Activated CD4-positive, alpha-beta T cell treated with anti-CD3 and anti-CD28 coated beads, Interleukin-2, amount 50 U/mL, for 48 hours (primary cell): ENCODE measurements around the gene CELA3A.
"Not testable (repeated sequence)": the region's sequence is repeated elsewhere in the genome, so short reads cannot be mapped to it uniquely, and the experiment has no call there.

Experiments
- DNase-seq, 2 experiments: peaks; one replicate each; pipeline ENCODE4 v3.0.0-alpha.2; 2020

CELA3A gene

GRCh38 chr1:21982122-21982521 is 19.3 kb upstream of the CELA3A start:
- not testable (repeated sequence) for DNase-seq

GRCh38 chr1:21983539-21983938 is 17.9 kb upstream of the CELA3A start:
- DNase-seq, result not testable (repeated sequence)

DNA sequence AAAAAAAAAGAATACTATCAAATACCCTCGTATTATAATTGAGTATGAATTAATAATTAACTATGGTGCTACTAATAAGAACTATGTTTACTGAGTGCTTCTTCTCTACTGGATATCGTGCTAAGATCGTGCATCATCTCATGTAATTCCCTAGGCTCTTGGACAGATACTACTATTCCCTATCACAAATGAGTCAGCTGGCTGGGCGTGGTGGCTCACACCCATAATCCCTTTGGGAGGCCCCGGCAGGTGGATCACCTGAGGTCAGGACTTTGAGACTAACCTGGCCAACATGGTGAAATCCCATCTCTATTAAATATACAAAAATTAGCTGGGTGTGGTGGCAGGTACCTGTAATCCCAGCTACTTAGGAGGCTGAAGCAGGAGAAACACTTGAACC is 15.6 kb upstream of the CELA3A start:
- not testable (repeated sequence) for DNase-seq

GRCh38 chr1:21986386-21986785 is 15.1 kb upstream of the CELA3A start:
- not testable (repeated sequence) for DNase-seq

- DNase-seq, result not testable (repeated sequence)
Measured at GRCh38 chr1:21989672-21990393, 11.6 kb upstream of the CELA3A start.

DNA sequence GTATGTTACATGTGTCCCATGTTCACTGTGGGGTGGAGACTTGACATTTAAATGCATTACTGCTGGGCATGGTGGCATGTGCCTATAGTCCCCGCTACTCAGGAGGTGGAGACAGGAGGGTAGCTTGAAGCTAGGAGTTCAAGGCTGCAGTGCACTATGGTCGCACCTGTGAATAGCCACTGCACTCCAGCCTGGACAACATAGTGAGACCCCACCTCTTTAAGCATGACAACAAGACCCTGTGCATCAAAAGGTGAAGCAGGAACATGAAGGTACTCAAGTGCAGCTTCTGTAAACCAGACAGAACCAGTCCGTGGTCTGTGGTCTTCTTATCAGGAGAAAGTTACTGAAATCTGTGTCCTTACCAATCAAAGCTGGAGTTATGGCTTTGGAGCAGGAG is 9.3 kb upstream of the CELA3A start:
- DNase-seq, result not testable (repeated sequence)

DNA sequence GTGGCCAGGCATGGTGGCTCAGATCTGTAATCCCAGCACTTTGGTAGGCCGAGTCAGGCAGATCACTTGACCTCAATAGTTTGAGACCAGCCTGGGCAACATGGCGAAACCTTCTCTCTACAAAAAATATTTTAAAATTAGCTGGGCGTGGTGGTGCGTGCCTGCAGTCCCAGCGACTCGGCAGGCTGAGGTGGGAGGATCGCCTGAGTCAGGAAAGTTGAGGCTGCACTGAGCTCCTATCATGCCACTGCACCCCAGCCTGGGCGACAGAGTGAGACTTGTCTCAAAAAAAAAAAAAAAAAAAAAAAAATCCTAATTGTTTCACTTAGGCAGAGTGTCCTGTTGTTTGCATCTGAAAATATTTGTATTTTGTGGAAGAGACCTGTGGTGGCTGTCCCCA is 6.7 kb upstream of the CELA3A start:
- not testable (repeated sequence) for DNase-seq

DNA sequence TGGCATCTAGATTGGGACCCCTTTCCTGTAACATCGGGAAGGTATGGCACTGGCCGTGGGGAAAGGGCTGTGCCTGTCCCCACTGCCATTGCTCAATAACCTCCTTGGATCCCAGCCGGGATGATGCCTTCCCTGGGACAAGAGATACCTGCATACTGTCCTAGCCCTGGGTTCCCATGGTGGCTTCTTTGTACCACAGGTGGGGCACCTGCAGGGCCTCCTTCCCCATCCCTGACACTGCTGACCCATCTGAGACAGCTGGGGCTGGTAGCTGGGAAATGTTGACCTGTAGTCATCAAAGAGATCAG is 4.8 kb upstream of the CELA3A start:
- not testable (repeated sequence) for DNase-seq

DNA sequence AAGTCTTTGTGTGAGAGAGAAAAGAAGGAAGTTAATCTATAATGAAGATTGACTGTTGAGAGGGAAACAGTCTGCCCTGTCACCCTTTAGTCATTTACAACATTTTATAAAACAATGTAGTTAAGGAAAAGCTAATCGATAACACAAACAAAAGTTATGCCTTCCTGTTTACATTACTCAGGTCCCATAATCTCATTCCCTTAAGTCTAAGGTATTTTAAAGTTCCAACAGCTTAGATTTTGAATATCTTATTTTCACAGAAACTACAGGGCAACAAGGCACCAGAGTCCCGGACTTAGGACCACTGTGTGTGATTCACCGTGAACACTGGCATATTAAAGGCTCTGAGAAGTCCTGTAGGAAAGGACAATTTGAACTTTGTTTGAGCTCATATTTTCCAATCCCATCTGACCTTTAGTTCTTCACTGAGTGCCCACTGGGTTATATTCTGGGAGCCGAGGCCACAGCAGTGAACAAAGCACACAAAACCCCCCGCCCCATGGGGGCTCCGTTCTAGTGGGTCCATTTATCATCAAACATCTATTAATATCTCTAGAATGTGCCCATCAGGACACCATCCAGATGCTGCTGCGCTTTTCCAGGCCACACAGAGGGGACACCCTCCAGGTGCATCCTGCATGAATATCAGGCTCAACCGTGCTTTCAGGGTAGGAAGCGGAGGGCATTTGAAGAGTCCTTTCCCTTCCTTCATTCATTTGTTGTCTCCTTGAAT is 3.4 kb upstream of the CELA3A start:
- DNase-seq, result not testable (repeated sequence)

- not testable (repeated sequence) for DNase-seq
Measured at GRCh38 chr1:21998624-21999294, 2.7 kb upstream of the CELA3A start.

GRCh38 chr1:21999645-22000044 is 1.8 kb upstream of the CELA3A start:
- DNase-seq, result not testable (repeated sequence)

GRCh38 chr1:22002461-22002860 is 1.0 kb downstream of the CELA3A start:
- not testable (repeated sequence) for DNase-seq

GRCh38 chr1:22002875-22003274 is 1.4 kb downstream of the CELA3A start:
- DNase-seq, result not testable (repeated sequence)

DNA sequence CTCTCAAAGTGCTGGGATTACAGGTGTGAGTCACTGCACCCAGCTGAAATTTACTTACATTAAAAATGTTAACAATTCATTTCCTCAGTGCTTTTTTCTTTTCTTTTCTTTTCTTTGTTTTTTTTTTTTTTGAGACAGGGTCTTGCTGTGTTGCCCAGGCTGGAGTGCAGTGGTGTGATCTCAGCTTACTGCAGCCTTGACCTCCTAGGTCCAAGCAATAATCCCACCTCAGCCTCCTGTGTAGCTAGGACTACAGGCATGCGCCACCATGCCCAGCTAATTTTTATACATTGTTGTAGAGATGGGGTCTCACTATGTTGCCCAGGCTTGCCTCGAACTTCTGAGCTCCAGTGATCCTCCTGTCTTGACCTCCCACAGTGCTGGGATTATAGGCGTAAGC is 2.5 kb downstream of the CELA3A start:
- not testable (repeated sequence) for DNase-seq

DNA sequence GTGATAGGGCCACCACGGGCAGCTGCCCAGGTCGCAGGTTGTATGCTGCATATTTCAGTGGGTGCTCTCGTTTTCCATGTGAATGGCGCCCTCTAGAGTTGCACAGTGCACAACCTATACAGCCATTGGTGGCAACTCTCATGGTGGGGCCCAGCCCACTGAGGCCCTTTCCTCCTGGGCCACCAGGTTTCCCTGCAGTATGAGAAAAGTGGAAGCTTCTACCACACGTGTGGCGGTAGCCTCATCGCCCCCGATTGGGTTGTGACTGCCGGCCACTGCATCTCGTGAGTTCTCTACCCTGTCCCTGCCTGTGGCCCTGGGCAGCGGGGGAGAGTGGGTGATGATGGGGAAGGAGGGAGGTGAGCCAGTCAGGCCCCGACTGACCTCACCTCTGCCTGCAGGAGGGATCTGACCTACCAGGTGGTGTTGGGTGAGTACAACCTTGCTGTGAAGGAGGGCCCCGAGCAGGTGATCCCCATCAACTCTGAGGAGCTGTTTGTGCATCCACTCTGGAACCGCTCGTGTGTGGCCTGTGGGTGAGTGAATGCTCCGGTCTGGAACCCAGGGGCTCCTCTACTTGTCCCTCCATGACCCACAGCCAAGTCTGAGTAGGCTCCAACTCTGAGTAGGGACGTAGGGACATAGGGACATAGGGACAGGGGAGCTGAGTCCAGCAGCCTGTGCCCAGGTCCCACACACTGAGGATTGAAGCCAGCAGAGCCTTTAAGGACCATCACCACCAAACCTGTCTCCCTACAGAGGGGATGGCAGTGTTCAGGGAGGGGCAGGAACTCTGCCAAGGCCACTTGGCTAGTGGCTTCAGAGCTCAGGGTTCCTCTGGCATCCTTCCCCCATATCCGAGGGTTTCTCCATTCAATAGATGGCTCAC is 4.0 kb downstream of the CELA3A start:
- peak; percentile 52 to 58 for DNase-seq

- not testable (repeated sequence) for DNase-seq
Measured at GRCh38 chr1:22006736-22007135, 5.3 kb downstream of the CELA3A start.

GRCh38 chr1:22007262-22007661 is 5.8 kb downstream of the CELA3A start:
- DNase-seq, result not testable (repeated sequence)

DNA sequence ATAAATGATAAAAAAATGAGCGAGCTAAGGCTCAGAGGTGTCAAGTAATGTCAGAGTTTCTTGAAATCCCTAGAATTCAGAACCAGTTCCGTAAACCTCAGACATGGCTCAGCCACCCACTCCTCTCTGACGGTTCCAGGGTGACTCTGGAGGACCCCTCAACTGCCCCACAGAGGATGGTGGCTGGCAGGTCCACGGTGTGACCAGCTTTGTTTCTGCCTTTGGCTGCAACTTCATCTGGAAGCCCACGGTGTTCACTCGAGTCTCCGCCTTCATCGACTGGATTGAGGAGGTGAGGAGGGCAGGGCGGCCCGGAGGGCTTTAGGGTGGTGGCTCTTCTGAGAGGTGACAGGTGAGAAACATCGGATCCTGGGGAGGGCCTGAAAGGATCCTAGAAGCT is 8.1 kb downstream of the CELA3A start:
- DNase-seq, result not testable (repeated sequence)

DNA sequence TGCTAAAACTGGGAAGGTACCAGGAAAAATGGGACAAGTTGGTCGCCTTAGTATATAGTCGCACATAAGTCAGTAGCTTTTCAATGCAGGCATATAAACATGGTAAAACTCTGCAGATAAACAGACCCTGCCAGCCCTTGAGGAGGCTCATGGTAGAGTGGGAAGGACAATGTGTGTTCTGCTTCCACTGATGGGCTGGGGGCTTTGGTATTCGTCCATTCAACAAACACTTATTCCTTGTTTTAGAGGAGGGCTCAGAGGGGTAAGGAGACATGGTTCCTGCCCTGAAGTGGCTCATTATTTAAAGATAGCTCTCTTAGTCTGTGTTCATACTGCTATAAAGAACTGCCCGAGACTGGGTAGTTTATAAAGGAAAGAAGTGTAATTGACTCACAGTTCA is 11.3 kb downstream of the CELA3A start:
- DNase-seq, result not testable (repeated sequence)

GRCh38 chr1:22014575-22015206 is 13.2 kb downstream of the CELA3A start:
- DNase-seq, result not testable (repeated sequence)

- DNase-seq, result peak; percentile 62 to 72
Measured at GRCh38 chr1:22018583-22019559, 17.4 kb downstream of the CELA3A start.
